GM12892 (cell line): ENCODE data around the gene CCDC88C.

Source experiments
- DNase-seq: peaks from one replicate; pipeline ENCODE4 v3.0.0; 2011; ENCODE audit not compliant: insufficient read length
- FAIRE-seq: peaks from 2 replicates; lab custom pipeline; 2011; peaks lifted over from hg19 to GRCh38; lab: Jason Lieb, UNC
- POLR2A ChIP-seq: IDR thresholded peaks from 2 replicates; pipeline ENCODE4 v1.6.1; 2011; ENCODE audit warnings: low read depth, low read length, control low read depth
- POLR2AphosphoS5 ChIP-seq: IDR thresholded peaks from 2 replicates; pipeline ENCODE4 v1.6.1; 2011; ENCODE audit warnings: low read depth, low read length, control low read depth
- TAF1 ChIP-seq: IDR thresholded peaks from 2 replicates; pipeline ENCODE4 v1.6.1; 2011; ENCODE audit warnings: low read depth, mild to moderate bottlenecking, control low read depth, low read length, borderline replicate concordance

CCDC88C gene

GRCh38 chr14:91298576-91298975 lies 119.0 kb downstream of the CCDC88C start:
- DNase-seq (no peak), FAIRE-seq (no peak)
- TF ChIP-seq POLR2AphosphoS5: no peak
- TF ChIP-seq POLR2A: no peak
- TF ChIP-seq TAF1: no peak

- no peak for DNase-seq
- FAIRE-seq: no peak
- TF ChIP-seq POLR2AphosphoS5 (no peak), POLR2A (no peak), TAF1 (no peak)
Measured at GRCh38 chr14:91297081-91297711, 120.4 kb downstream of the CCDC88C start.

- TF ChIP-seq POLR2AphosphoS5 (no peak), POLR2A (no peak), TAF1 (no peak)
- DNase-seq (no peak), FAIRE-seq (no peak)
Measured at GRCh38 chr14:91295851-91296796, 121.5 kb downstream of the CCDC88C start.

- TF ChIP-seq TAF1 (no peak), POLR2AphosphoS5 (no peak), POLR2A (no peak)
- FAIRE-seq (no peak), DNase-seq (no peak)
Measured at GRCh38 chr14:91295276-91295845, 122.3 kb downstream of the CCDC88C start.

GRCh38 chr14:91294153-91294552 lies 123.5 kb downstream of the CCDC88C start:
- FAIRE-seq (no peak), DNase-seq (no peak)
- TF ChIP-seq POLR2A (no peak), POLR2AphosphoS5 (no peak), TAF1 (no peak)

- peak; percentile 86 for FAIRE-seq
- DNase-seq: no peak
- no peak for TF ChIP-seq POLR2A
- TF ChIP-seq POLR2AphosphoS5: no peak
- no peak for TF ChIP-seq TAF1
Measured at GRCh38 chr14:91293281-91293680, 124.3 kb downstream of the CCDC88C start.

GRCh38 chr14:91292491-91292890 lies 125.1 kb downstream of the CCDC88C start:
- no peak for TF ChIP-seq POLR2A
- TF ChIP-seq TAF1: no peak
- no peak for TF ChIP-seq POLR2AphosphoS5
- FAIRE-seq: no peak
- no peak for DNase-seq

GRCh38 chr14:91291786-91292405 lies 125.7 kb downstream of the CCDC88C start:
- FAIRE-seq: no peak
- no peak for DNase-seq
- TF ChIP-seq POLR2A (no peak; the same call in 1 of the 2 replicates), TAF1 (no peak), POLR2AphosphoS5 (no peak)

GRCh38 chr14:91290986-91291385 lies 126.6 kb downstream of the CCDC88C start:
- FAIRE-seq (no peak), DNase-seq (no peak)
- TF ChIP-seq POLR2A (no peak), TAF1 (no peak), POLR2AphosphoS5 (no peak)

- TF ChIP-seq POLR2A: no peak
- TF ChIP-seq POLR2AphosphoS5: no peak
- no peak for TF ChIP-seq TAF1
- FAIRE-seq: no peak
- DNase-seq: no peak
Measured at GRCh38 chr14:91289464-91289863, 128.2 kb downstream of the CCDC88C start.

GRCh38 chr14:91288876-91289275 lies 128.7 kb downstream of the CCDC88C start:
- DNase-seq (no peak), FAIRE-seq (no peak)
- TF ChIP-seq POLR2AphosphoS5: no peak

- TF ChIP-seq POLR2AphosphoS5 (no peak), TAF1 (no peak), POLR2A (no peak)
- FAIRE-seq (peak; percentile 91), DNase-seq (peak; percentile 60)
Measured at GRCh38 chr14:91286530-91286937, 131.1 kb downstream of the CCDC88C start.
